Kidney (tissue), 14 donors: ENCODE results near the gene PCDHB11. TPM values are rescaled to one million over a fixed set of nuclear protein-coding genes. Genes with fewer than 3 reads are reported as not detected.
"Not testable (repeated sequence)": the region's sequence is repeated elsewhere in the genome, so short reads cannot be mapped to it uniquely, and the experiment has no call there.

Source experiments
- DNase-seq, 5 donors: peaks; one replicate each; pipeline ENCODE4 v3.0.0-alpha.2; 2013 to 2020
- FAIRE-seq: peaks from 2 replicates; lab custom pipeline; 2012; peaks lifted over from hg19 to GRCh38; lab: Jason Lieb, UNC
- H3K27ac ChIP-seq, 2 donors: one replicate each; pipeline ENCODE4 v1.7.0; 2013; ENCODE audit warnings: low read depth in 2 of 2, low read length in 2 of 2, inconsistent platforms in 1 of 2
- H3K27me3 ChIP-seq: one replicate; pipeline ENCODE4 v1.7.1; 2013; ENCODE audit warnings: low read length, inconsistent platforms; ENCODE audit not compliant: control insufficient read depth, insufficient read depth
- H3K36me3 ChIP-seq, 3 donors: one replicate each; pipeline versions ENCODE4 v1.7.0 to v1.7.1; 2013; ENCODE audit warnings: low read length in 3 of 3, control low read depth in 1 of 3, inconsistent platforms in 1 of 3; ENCODE audit not compliant: insufficient read depth in 3 of 3, control insufficient read depth in 2 of 3
- H3K4me1 ChIP-seq, 3 donors: one replicate each; pipeline versions ENCODE4 v1.7.0 to v1.7.1; 2013; ENCODE audit warnings: low read length in 3 of 3, inconsistent platforms in 1 of 3, low read depth in 1 of 3; ENCODE audit not compliant: control insufficient read depth in 2 of 3, insufficient read depth in 2 of 3
- H3K4me3 ChIP-seq, 3 donors: one replicate each; pipeline versions ENCODE4 v1.7.0 to v1.8.1; 2013; ENCODE audit warnings: low read length in 3 of 3, control low read depth in 1 of 3, inconsistent platforms in 1 of 3
- H3K9ac ChIP-seq, 3 donors: one replicate each; pipeline versions ENCODE4 v1.7.0 to v1.7.1; 2013; ENCODE audit warnings: low read length in 3 of 3, control low read depth in 1 of 3, inconsistent platforms in 1 of 3
- H3K9me3 ChIP-seq, 3 donors: one replicate each; pipeline versions ENCODE4 v1.7.0 to v1.7.1; 2013; ENCODE audit warnings: low read length in 3 of 3, control low read depth in 1 of 3, inconsistent platforms in 1 of 3; ENCODE audit not compliant: control insufficient read depth in 2 of 3, insufficient read depth in 1 of 3
- CTCF ChIP-seq: IDR thresholded peaks from 3 replicates; pipeline ENCODE4 v1.5.1; 2012; ENCODE audit warnings: mild to moderate bottlenecking, moderate library complexity, borderline replicate concordance; ENCODE audit not compliant: insufficient read depth; ENCODE audit errors: extremely low read depth
- intact Hi-C: fragments of 100-400 bp; cut with DNase I; formaldehyde crosslinking; loops from one replicate; pipeline ENCODE4 v1.11.1; 2022
- polyA plus RNA-seq: library from polyadenylated mRNA; stranded (reverse); fragments of 350-450 nt; fragmentation: Illumina TruSeq; extraction: RNeasy Lipid Tissue Mini Kit (QIAGEN cat#74804); gene quantifications from one replicate; pipeline ENCODE4 v1.2.3, GENCODE V29; 2014; ENCODE audit warnings: low read depth, low replicate concordance; ENCODE audit not compliant: insufficient read depth
- total RNA-seq: library from RNA; stranded (reverse); fragmentation: NEBNext Ultra II Directional; extraction: Animal tissue kit (Norgen Biotek cat#: 25700); gene quantifications from one replicate; pipeline ENCODE4 v1.2.1, GENCODE V29; 2021
- donor health status: control.
- donor health status: control.
- donor health status: control.
- donor health status: control.
- donor health status: control.
- donor health status: DM: yes; HTN: yes; CAD: no.
- donor health status: Normal renal cell carcinoma (clear cell type).

Gene PCDHB11
- total and polyA plus RNA-seq, 2 donors from 2014 or later = 0.47 to 4.3 TPM

GRCh38 chr5:141208478-141208877 is 9.1 kb downstream of the PCDHB11 start, which contains the start of gene PCDHB12:
Gene PCDHB12, plus strand, starts transcription at chr5:141208719. Its CDS starts 189 bp downstream, at chr5:141208908.
- Histone ChIP-seq H3K36me3 (no peaks in the 10 kb centered on the region), H3K4me1 (no peaks in the 10 kb centered on the region), H3K27ac (no peak within 1 kb of the TSS), H3K27me3 (no peaks in the 10 kb centered on the region), H3K9me3 (peaks cover 0 to 13% (median 9%) of the 10 kb centered on the region in 3 donors), H3K9ac (no peak within 1 kb of the TSS), H3K4me3 (peak within 1 kb of the TSS in 2 of 3 donors; percentile 6 to 28)
- intact Hi-C loops = no loop called here
- no peak for TF ChIP-seq CTCF
- no peak for FAIRE-seq
- DNase-seq = peak in 2 of 5 donors; percentile 42 to 44

GRCh38 chr5:141210281-141210680 is 10.9 kb downstream of the PCDHB11 start:
- H3K9me3 ChIP-seq = peaks cover 0 to 23% (median 14%) of the 10 kb centered on the region in 3 donors
- DNase-seq, H3K27me3 ChIP-seq, H3K4me1 ChIP-seq, FAIRE-seq, intact Hi-C loops, H3K9ac ChIP-seq, H3K27ac ChIP-seq, H3K36me3 ChIP-seq, H3K4me3 ChIP-seq: not testable (repeated sequence)

GRCh38 chr5:141210849-141211248 is 11.4 kb downstream of the PCDHB11 start:
- H3K4me3 ChIP-seq, H3K4me1 ChIP-seq, intact Hi-C loops, H3K36me3 ChIP-seq, H3K27me3 ChIP-seq, DNase-seq, H3K27ac ChIP-seq, H3K9ac ChIP-seq, FAIRE-seq: not testable (repeated sequence)
- H3K9me3 ChIP-seq = peaks cover 0 to 24% (median 14%) of the 10 kb centered on the region in 3 donors

- H3K9ac ChIP-seq, FAIRE-seq, intact Hi-C loops, H3K36me3 ChIP-seq, H3K27me3 ChIP-seq, H3K27ac ChIP-seq, H3K4me1 ChIP-seq: not testable (repeated sequence)
- H3K4me3 ChIP-seq = peak within 1 kb of the TSS in 1 of 3 donors; percentile 12
- peak in 4 of 5 donors; percentile 34 to 56 (median 48) for DNase-seq
- H3K9me3 ChIP-seq = peaks cover 0 to 40% (median 16%) of the 10 kb centered on the region in 3 donors
Observed at GRCh38 chr5:141213656-141214339, 14.4 kb downstream of the PCDHB11 start, which contains the start of gene PCDHB13. Gene PCDHB13, plus strand, starts transcription at chr5:141213919. Its CDS starts 205 bp downstream, at chr5:141214124.

- H3K9me3 ChIP-seq = peaks cover 0 to 42% (median 17%) of the 10 kb centered on the region in 3 donors
- DNase-seq = not testable (repeated sequence)
Observed at GRCh38 chr5:141214583-141214982, 15.2 kb downstream of the PCDHB11 start.

GRCh38 chr5:141215504-141215903 is 16.1 kb downstream of the PCDHB11 start:
- not testable (repeated sequence) for H3K4me3 ChIP-seq

More at GRCh38 chr5:141214583-141214982, 15.2 kb downstream of the PCDHB11 start:
- H3K27ac ChIP-seq, intact Hi-C loops, H3K4me1 ChIP-seq, H3K4me3 ChIP-seq, H3K9ac ChIP-seq, FAIRE-seq, H3K36me3 ChIP-seq, H3K27me3 ChIP-seq: not testable (repeated sequence)

GRCh38 chr5:141216035-141216434 is 16.6 kb downstream of the PCDHB11 start:
- intact Hi-C loops, FAIRE-seq, H3K4me1 ChIP-seq, H3K27ac ChIP-seq, H3K36me3 ChIP-seq, DNase-seq, H3K9ac ChIP-seq, H3K4me3 ChIP-seq, H3K27me3 ChIP-seq: not testable (repeated sequence)
- H3K9me3 ChIP-seq = peaks cover 0 to 43% (median 17%) of the 10 kb centered on the region in 3 donors

More at GRCh38 chr5:141215504-141215903, 16.1 kb downstream of the PCDHB11 start:
- H3K27me3 ChIP-seq, H3K4me1 ChIP-seq, H3K9ac ChIP-seq, intact Hi-C loops, H3K27ac ChIP-seq, DNase-seq, FAIRE-seq, H3K36me3 ChIP-seq: not testable (repeated sequence)
- H3K9me3 ChIP-seq = peaks cover 0 to 43% (median 17%) of the 10 kb centered on the region in 3 donors
